HepG2 (cell line): ENCODE data around the gene LAMTOR2. TPM values are rescaled to one million over a fixed set of nuclear protein-coding genes. Genes with fewer than 3 reads are reported as not detected.

Experiments used
- EZH2 ChIP-seq: conservative IDR thresholded peaks from 2 replicates; pipeline ENCODE4 v1.6.1; 2012; ENCODE audit warnings: mild to moderate bottlenecking, low read depth, low read length, moderate library complexity
- GABPB1 ChIP-seq: IDR thresholded peaks from 2 replicates; pipeline ENCODE4 v1.6.1; 2016; ENCODE audit warnings: mild to moderate bottlenecking, missing genetic modification reagents, moderate library complexity, missing compliant biosample characterization
- HINFP ChIP-seq: sonication (generic); formaldehyde crosslinking; IDR thresholded peaks from 2 replicates; pipeline ENCODE4 v1.4.0; 2020; ENCODE audit warnings: low read depth, mild to moderate bottlenecking, missing genetic modification reagents
- HMG20B ChIP-seq: conservative IDR thresholded peaks from 2 replicates; pipeline ENCODE4 v1.6.1; 2016; ENCODE audit warnings: missing genetic modification reagents, missing compliant biosample characterization
- HOXA3 ChIP-seq: sonication (generic); formaldehyde crosslinking; IDR thresholded peaks from 2 replicates; pipeline ENCODE4 v1.5.0; 2020; ENCODE audit warnings: missing genetic modification reagents
- KDM3A ChIP-seq: IDR thresholded peaks from 2 replicates; pipeline ENCODE4 v1.6.1; 2018; ENCODE audit warnings: low read depth, missing compliant biosample characterization
- MAZ ChIP-seq, 2 experiments: sonication (generic) in 1 of 2; formaldehyde crosslinking in 1 of 2; IDR thresholded peaks; 2 replicates each; pipeline versions ENCODE4 v1.5.0 to v1.6.1; 2012 to 2020; ENCODE audit warnings: low read depth in 2 of 2, mild to moderate bottlenecking in 2 of 2, borderline replicate concordance in 1 of 2, improper control_type of control experiment in 1 of 2, low read length in 1 of 2, missing genetic modification reagents in 1 of 2, moderate library complexity in 1 of 2
- RCOR2 ChIP-seq: IDR thresholded peaks from 2 replicates; pipeline ENCODE4 v1.6.1; 2016; ENCODE audit warnings: missing biosample characterization, missing genetic modification reagents
- REPIN1 ChIP-seq: sonication (generic); formaldehyde crosslinking; IDR thresholded peaks from 2 replicates; pipeline ENCODE4 v1.8.0; 2022; ENCODE audit warnings: missing genetic modification reagents, low read depth, mild to moderate bottlenecking, borderline replicate concordance
- RNF2 ChIP-seq: fragments of 450-650 bp; conservative IDR thresholded peaks from 2 replicates; pipeline ENCODE4 v1.6.1; 2016; ENCODE audit warnings: low read depth
- SALL1 ChIP-seq: sonication (generic); formaldehyde crosslinking; IDR thresholded peaks from 2 replicates; pipeline ENCODE4 v1.8.0; 2022; ENCODE audit warnings: mild to moderate bottlenecking, missing genetic modification reagents
- SOX13 ChIP-seq, 3 experiments: fragments of 450-650 bp in 1 of 3; sonication (generic) in 1 of 3; formaldehyde crosslinking in 1 of 3; IDR thresholded peaks in 2 of 3; conservative IDR thresholded peaks in 1 of 3; 2 replicates each; pipeline versions ENCODE4 v1.5.0 to v1.6.1; 2016 to 2020; ENCODE audit warnings: antibody characterized with exemption in 1 of 3, mild to moderate bottlenecking in 1 of 3, missing compliant biosample characterization in 1 of 3, missing genetic modification reagents in 1 of 3, moderate library complexity in 1 of 3
- ZC3H4 ChIP-seq: sonication (generic); formaldehyde crosslinking; IDR thresholded peaks from 2 replicates; pipeline ENCODE4 v1.4.0; 2020; ENCODE audit warnings: missing genetic modification reagents, borderline replicate concordance
- ZNF275 ChIP-seq: sonication (generic); formaldehyde crosslinking; IDR thresholded peaks from 2 replicates; pipeline ENCODE4 v1.8.0; 2022; ENCODE audit warnings: missing genetic modification reagents, mild to moderate bottlenecking, inconsistent platforms, borderline replicate concordance
- ZNF644 ChIP-seq: IDR thresholded peaks from 2 replicates; pipeline ENCODE4 v1.6.1; 2016; ENCODE audit warnings: low read depth
- ZNF761 ChIP-seq: sonication (generic); formaldehyde crosslinking; conservative IDR thresholded peaks from 2 replicates; pipeline ENCODE4 v1.4.0; 2020; ENCODE audit warnings: mild to moderate bottlenecking, missing genetic modification reagents
- ZNF772 ChIP-seq: sonication (generic); formaldehyde crosslinking; IDR thresholded peaks from 2 replicates; pipeline ENCODE4 v1.5.0; 2020; ENCODE audit warnings: mild to moderate bottlenecking, missing genetic modification reagents
- ZSCAN25 ChIP-seq: sonication (generic); formaldehyde crosslinking; IDR thresholded peaks from 2 replicates; pipeline ENCODE4 v1.8.0; 2022; ENCODE audit warnings: mild to moderate bottlenecking, missing genetic modification reagents
- polyA plus RNA-seq, 8 experiments: library from polyadenylated mRNA; depleted of rRNA in 3 of 8; stranded (reverse) in 7 of 8; unstranded in 1 of 8; fragments of >200 nt; fragmentation: Illumina TruSeq in 4 of 8; extraction: Trizol in 4 of 8; gene quantifications; 2 replicates each; pipeline versions ENCODE4 v1.2.1 to v1.2.3, GENCODE V29; 2011 to 2016; ENCODE audit warnings: low read depth in 4 of 8, missing spikeins in 1 of 8, mixed read lengths in 1 of 8; ENCODE audit not compliant: insufficient read depth in 1 of 8
- total RNA-seq, 5 experiments: library from RNA; depleted of rRNA; stranded (reverse); fragments of >200 nt; fragmentation: Illumina TruSeq; extraction: Trizol; gene quantifications; 2 replicates each; pipeline ENCODE4 v1.2.3, GENCODE V29; 2016; ENCODE audit warnings: low read depth in 1 of 5
- TF ChIP-seq, protein P1 (sequence below): sonication (generic); formaldehyde crosslinking; IDR thresholded peaks from 2 replicates; pipeline ENCODE4 v1.4.0; 2020; ENCODE audit warnings: mild to moderate bottlenecking, missing genetic modification reagents
- TF ChIP-seq, protein P2 (sequence below): sonication (generic); formaldehyde crosslinking; IDR thresholded peaks from 2 replicates; pipeline ENCODE4 v1.5.0; 2020; ENCODE audit warnings: missing genetic modification reagents
- TF ChIP-seq, protein P3 (sequence below): sonication (generic); formaldehyde crosslinking; IDR thresholded peaks from 2 replicates; pipeline ENCODE4 v1.5.0; 2020; ENCODE audit warnings: missing genetic modification reagents

The LAMTOR2 gene
- total and polyA plus RNA-seq, 2 of the 13 experiments (the other 11 are each of a cell fraction or from before 2014, with no cell fraction given) = 36.5 to 66.4 TPM

- no peak for TF ChIP-seq HINFP (CRISPR knock-in tag)
- TF ChIP-seq SOX13 (IDR thresholded peaks at IDR 0.05) = no peak
- TF ChIP-seq SOX13 (CRISPR knock-in tag; conservative IDR thresholded peaks at IDR 0.05 in 1 of 2, IDR thresholded peaks at IDR 0.05 in 1 of 2) = 0 out of 4 replicates have a peak, but pooled peaks of 1 of the 2 experiments have one; percentile 7
- TF ChIP-seq ZNF644 = no peak
- TF ChIP-seq, protein P1, sequence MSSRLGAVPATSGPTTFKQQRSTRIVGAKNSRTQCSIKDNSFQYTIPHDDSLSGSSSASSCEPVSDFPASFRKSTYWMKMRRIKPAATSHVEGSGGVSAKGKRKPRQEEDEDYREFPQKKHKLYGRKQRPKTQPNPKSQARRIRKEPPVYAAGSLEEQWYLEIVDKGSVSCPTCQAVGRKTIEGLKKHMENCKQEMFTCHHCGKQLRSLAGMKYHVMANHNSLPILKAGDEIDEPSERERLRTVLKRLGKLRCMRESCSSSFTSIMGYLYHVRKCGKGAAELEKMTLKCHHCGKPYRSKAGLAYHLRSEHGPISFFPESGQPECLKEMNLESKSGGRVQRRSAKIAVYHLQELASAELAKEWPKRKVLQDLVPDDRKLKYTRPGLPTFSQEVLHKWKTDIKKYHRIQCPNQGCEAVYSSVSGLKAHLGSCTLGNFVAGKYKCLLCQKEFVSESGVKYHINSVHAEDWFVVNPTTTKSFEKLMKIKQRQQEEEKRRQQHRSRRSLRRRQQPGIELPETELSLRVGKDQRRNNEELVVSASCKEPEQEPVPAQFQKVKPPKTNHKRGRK = no peak
- no peak for TF ChIP-seq REPIN1 (CRISPR knock-in tag)
- TF ChIP-seq ZSCAN25 (CRISPR knock-in tag) = no peak
- TF ChIP-seq RCOR2 (CRISPR knock-in tag) = no peak
- TF ChIP-seq EZH2 = no peak
- TF ChIP-seq GABPB1 (CRISPR knock-in tag) = 0 out of 2 replicates have a peak, but pooled peaks have one; percentile 35
- TF ChIP-seq, protein P2, sequence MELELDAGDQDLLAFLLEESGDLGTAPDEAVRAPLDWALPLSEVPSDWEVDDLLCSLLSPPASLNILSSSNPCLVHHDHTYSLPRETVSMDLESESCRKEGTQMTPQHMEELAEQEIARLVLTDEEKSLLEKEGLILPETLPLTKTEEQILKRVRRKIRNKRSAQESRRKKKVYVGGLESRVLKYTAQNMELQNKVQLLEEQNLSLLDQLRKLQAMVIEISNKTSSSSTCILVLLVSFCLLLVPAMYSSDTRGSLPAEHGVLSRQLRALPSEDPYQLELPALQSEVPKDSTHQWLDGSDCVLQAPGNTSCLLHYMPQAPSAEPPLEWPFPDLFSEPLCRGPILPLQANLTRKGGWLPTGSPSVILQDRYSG (CRISPR knock-in tag) = no peak
- no peak for TF ChIP-seq MAZ (IDR thresholded peaks at IDR 0.05; ENCODE audit: borderline replicate concordance, low read depth, low read length)
- TF ChIP-seq MAZ (CRISPR knock-in tag; IDR thresholded peaks at IDR 0.05; ENCODE audit: low read depth) = no peak
- no peak for TF ChIP-seq RNF2
- no peak for TF ChIP-seq ZC3H4 (CRISPR knock-in tag)
- no peak for TF ChIP-seq ZNF761 (CRISPR knock-in tag)
- peak; percentile 23; the same call in 1 of the 2 replicates for TF ChIP-seq SALL1 (CRISPR knock-in tag)
- TF ChIP-seq ZNF275 (CRISPR knock-in tag) = no peak
- no peak for TF ChIP-seq KDM3A (CRISPR knock-in tag)
- TF ChIP-seq HOXA3 (CRISPR knock-in tag) = 0 out of 2 replicates have a peak, but pooled peaks have one; percentile 37
- TF ChIP-seq ZNF772 (CRISPR knock-in tag) = no peak
- TF ChIP-seq, protein P3, sequence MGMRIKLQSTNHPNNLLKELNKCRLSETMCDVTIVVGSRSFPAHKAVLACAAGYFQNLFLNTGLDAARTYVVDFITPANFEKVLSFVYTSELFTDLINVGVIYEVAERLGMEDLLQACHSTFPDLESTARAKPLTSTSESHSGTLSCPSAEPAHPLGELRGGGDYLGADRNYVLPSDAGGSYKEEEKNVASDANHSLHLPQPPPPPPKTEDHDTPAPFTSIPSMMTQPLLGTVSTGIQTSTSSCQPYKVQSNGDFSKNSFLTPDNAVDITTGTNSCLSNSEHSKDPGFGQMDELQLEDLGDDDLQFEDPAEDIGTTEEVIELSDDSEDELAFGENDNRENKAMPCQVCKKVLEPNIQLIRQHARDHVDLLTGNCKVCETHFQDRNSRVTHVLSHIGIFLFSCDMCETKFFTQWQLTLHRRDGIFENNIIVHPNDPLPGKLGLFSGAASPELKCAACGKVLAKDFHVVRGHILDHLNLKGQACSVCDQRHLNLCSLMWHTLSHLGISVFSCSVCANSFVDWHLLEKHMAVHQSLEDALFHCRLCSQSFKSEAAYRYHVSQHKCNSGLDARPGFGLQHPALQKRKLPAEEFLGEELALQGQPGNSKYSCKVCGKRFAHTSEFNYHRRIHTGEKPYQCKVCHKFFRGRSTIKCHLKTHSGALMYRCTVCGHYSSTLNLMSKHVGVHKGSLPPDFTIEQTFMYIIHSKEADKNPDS (CRISPR knock-in tag) = no peak
- no peak for TF ChIP-seq HMG20B
Observed at GRCh38 chr1:156102633-156103511, 48.3 kb downstream of the LAMTOR2 start (continued).
